Measurements from ENCODE around the gene LRRFIP1.

- TF ChIP-seq MYC (IDR thresholded peaks at IDR 0.05; ENCODE audit: insufficient read depth, insufficient read length, insufficient replicate concordance, low read length, severe bottlenecking) (no peak), BCL3 (IDR thresholded peaks at IDR 0.05; ENCODE audit: borderline replicate concordance, insufficient read depth, low read depth, low read length, poor library complexity, severe bottlenecking) (no peak), CEBPB (IDR thresholded peaks at IDR 0.05; ENCODE audit: borderline replicate concordance in 1 of 2, low read depth in 2 of 2, low read length in 2 of 2) (no peak)
Measured at GRCh38 chr2:237739101-237739500, 111.7 kb downstream of the LRRFIP1 start.

Data from GM12878 (cell line).